ENCODE results near the gene REG1A. TPM values are rescaled to one million over a fixed set of nuclear protein-coding genes. Genes with fewer than 3 reads are reported as not detected.

Gene REG1A
- total RNA-seq, 1 experiment from 2014 or later, result not detected

GRCh38 chr2:79090693-79091092, 29.6 kb upstream of the REG1A start:
- Mint-ChIP-seq H3K27ac (ENCODE audit: unreplicated experiment) (no peak overlapping the region), H3K36me3 (ENCODE audit: insufficient read depth, unreplicated experiment) (no peaks in the 10 kb centered on the region), H3K9me3 (ENCODE audit: low read depth, unreplicated experiment) (peaks cover 11% of the 10 kb centered on the region), H3K4me1 (ENCODE audit: low read depth, unreplicated experiment) (no peaks in the 10 kb centered on the region), H3K27me3 (ENCODE audit: unreplicated experiment) (no peaks in the 10 kb centered on the region), H3K4me3 (ENCODE audit: low read depth, unreplicated experiment) (no peak overlapping the region)
- no TSS peak for BruUV-seq (replicated peaks)
- no peak for TF ChIP-seq CTCF (IDR thresholded peaks at IDR 0.05; ENCODE audit: unreplicated experiment)
- no peak for DNase-seq
- intact Hi-C loops (cut with micrococcal nuclease; ENCODE audit: unreplicated experiment), result no loop called here
- CTCF ChIA-PET, result no interaction called here

GRCh38 chr2:79097843-79098242, 22.4 kb upstream of the REG1A start:
- no peaks in the 10 kb centered on the region for H3K36me3 Mint-ChIP-seq (ENCODE audit: insufficient read depth, unreplicated experiment)
- no peaks in the 10 kb centered on the region for H3K27me3 Mint-ChIP-seq (ENCODE audit: unreplicated experiment)
- H3K4me1 Mint-ChIP-seq (ENCODE audit: low read depth, unreplicated experiment), result no peaks in the 10 kb centered on the region
- H3K4me3 Mint-ChIP-seq (ENCODE audit: low read depth, unreplicated experiment), result no peak overlapping the region
- BruUV-seq (replicated peaks), result no TSS peak
- H3K9me3 Mint-ChIP-seq (ENCODE audit: low read depth, unreplicated experiment), result peaks cover 14% of the 10 kb centered on the region
- intact Hi-C loops (cut with micrococcal nuclease; ENCODE audit: unreplicated experiment), result no loop called here
- TF ChIP-seq CTCF (IDR thresholded peaks at IDR 0.05; ENCODE audit: unreplicated experiment), result no peak
- CTCF ChIA-PET, result no interaction called here
- H3K27ac Mint-ChIP-seq (ENCODE audit: unreplicated experiment), result no peak overlapping the region
- no peak for DNase-seq

- DNase-seq, result no peak
- Mint-ChIP-seq H3K27ac (ENCODE audit: unreplicated experiment) (no peak overlapping the region), H3K4me1 (ENCODE audit: low read depth, unreplicated experiment) (no peaks in the 10 kb centered on the region), H3K4me3 (ENCODE audit: low read depth, unreplicated experiment) (no peak overlapping the region), H3K36me3 (ENCODE audit: insufficient read depth, unreplicated experiment) (no peaks in the 10 kb centered on the region), H3K9me3 (ENCODE audit: low read depth, unreplicated experiment) (peaks cover 14% of the 10 kb centered on the region), H3K27me3 (ENCODE audit: unreplicated experiment) (no peaks in the 10 kb centered on the region)
- no TSS peak for BruUV-seq (replicated peaks)
- intact Hi-C loops (cut with micrococcal nuclease; ENCODE audit: unreplicated experiment), result no loop called here
- no peak for TF ChIP-seq CTCF (IDR thresholded peaks at IDR 0.05; ENCODE audit: unreplicated experiment)
- CTCF ChIA-PET, result no interaction called here
Measured at GRCh38 chr2:79099140-79099686, 21.1 kb upstream of the REG1A start.

GRCh38 chr2:79100285-79100684, 20.0 kb upstream of the REG1A start:
- BruUV-seq (replicated peaks), result no TSS peak
- Mint-ChIP-seq H3K27ac (ENCODE audit: unreplicated experiment) (no peak overlapping the region), H3K9me3 (ENCODE audit: low read depth, unreplicated experiment) (peaks cover 14% of the 10 kb centered on the region), H3K4me1 (ENCODE audit: low read depth, unreplicated experiment) (no peaks in the 10 kb centered on the region), H3K27me3 (ENCODE audit: unreplicated experiment) (no peaks in the 10 kb centered on the region), H3K4me3 (ENCODE audit: low read depth, unreplicated experiment) (no peak overlapping the region), H3K36me3 (ENCODE audit: insufficient read depth, unreplicated experiment) (no peaks in the 10 kb centered on the region)
- intact Hi-C loops (cut with micrococcal nuclease; ENCODE audit: unreplicated experiment), result no loop called here
- no peak for TF ChIP-seq CTCF (IDR thresholded peaks at IDR 0.05; ENCODE audit: unreplicated experiment)
- no peak for DNase-seq
- CTCF ChIA-PET, result no interaction called here
